Neural cell (in vitro differentiated cells): ENCODE data around the gene MKX. TPM values are rescaled to one million over a fixed set of nuclear protein-coding genes. Genes with fewer than 3 reads are reported as not detected.
"Not testable (repeated sequence)": the region's sequence is repeated elsewhere in the genome, so short reads cannot be mapped to it uniquely, and the experiment has no call there.

Experiments used
- H2AFZ ChIP-seq: fragments of 200-600, 300-800 bp; sonication (generic), shearing (Covaris generic); 2 replicates; pipeline ENCODE4 v1.6.0; 2014; ENCODE audit warnings: low read depth, mild to moderate bottlenecking, antibody characterized with exemption, low read length, moderate library complexity
- H3F3A ChIP-seq: fragments of 200-600 bp; shearing (Covaris generic); 2 replicates; pipeline ENCODE4 v1.6.1; 2016; ENCODE audit warnings: mild to moderate bottlenecking, moderate library complexity, mixed read lengths, antibody characterized with exemption, low read length; ENCODE audit not compliant: insufficient read depth, poor library complexity, severe bottlenecking
- H3K27ac ChIP-seq: fragments of 200-600, 300-800 bp; sonication (generic), shearing (Covaris generic); 2 replicates; pipeline ENCODE4 v1.5.1; 2014; ENCODE audit warnings: mild to moderate bottlenecking, low read length, moderate library complexity
- H3K27me3 ChIP-seq: fragments of 300-800, 200-600 bp; sonication (generic), shearing (Covaris generic); 2 replicates; pipeline ENCODE4 v1.6.0; 2014; ENCODE audit warnings: mild to moderate bottlenecking, low read depth, low read length, moderate library complexity; ENCODE audit not compliant: insufficient read depth
- H3K36me3 ChIP-seq: fragments of 300-800, 200-600 bp; sonication (generic), shearing (Covaris generic); 2 replicates; pipeline ENCODE4 v1.5.1; 2014; ENCODE audit warnings: mild to moderate bottlenecking, antibody characterized with exemption, low read length, moderate library complexity; ENCODE audit not compliant: insufficient read depth
- H3K4me2 ChIP-seq: fragments of 300-800, 200-600 bp; sonication (generic), shearing (Covaris generic); 2 replicates; pipeline ENCODE4 v1.6.0; 2014; ENCODE audit warnings: mild to moderate bottlenecking, low read length
- H3K4me3 ChIP-seq: fragments of 300-800, 200-600 bp; sonication (generic), shearing (Covaris generic); 2 replicates; pipeline ENCODE4 v1.5.1; 2014; ENCODE audit warnings: mild to moderate bottlenecking, low read length, moderate library complexity
- H3K79me2 ChIP-seq: fragments of 200-600 bp; shearing (Covaris generic); replicated peaks from 2 replicates; pipeline ENCODE4 v1.6.0; 2014; ENCODE audit warnings: mild to moderate bottlenecking, low read length, moderate library complexity; ENCODE audit not compliant: insufficient read depth
- H3K9ac ChIP-seq: fragments of 300-800, 200-600 bp; sonication (generic), shearing (Covaris generic); 2 replicates; pipeline ENCODE4 v1.6.1; 2016; ENCODE audit warnings: mild to moderate bottlenecking, low read length, mixed read lengths
- H3K9me2 ChIP-seq: fragments of 200-600 bp; shearing (Covaris generic); 2 replicates; pipeline ENCODE4 v1.6.1; 2016; ENCODE audit warnings: mild to moderate bottlenecking, low read length, mixed read lengths; ENCODE audit not compliant: insufficient read depth
- H3K9me3 ChIP-seq: fragments of 200-600, 300-800 bp; sonication (generic), shearing (Covaris generic); 2 replicates; pipeline ENCODE4 v1.6.1; 2016; ENCODE audit warnings: mild to moderate bottlenecking, mixed run types, low read length, moderate library complexity, mixed read lengths
- H4K20me1 ChIP-seq: fragments of 200-600 bp; shearing (Covaris generic); 2 replicates; pipeline ENCODE4 v1.6.1; 2016; ENCODE audit warnings: mild to moderate bottlenecking, mixed run types; ENCODE audit not compliant: insufficient read depth
- CTCF ChIP-seq: fragments of 450-650 bp; IDR thresholded peaks from 2 replicates; pipeline ENCODE4 v1.5.1; 2014; ENCODE audit warnings: antibody characterized with exemption, mild to moderate bottlenecking, moderate library complexity; ENCODE audit not compliant: poor library complexity, severe bottlenecking
- EP300 ChIP-seq: fragments of 450-650 bp; conservative IDR thresholded peaks from 2 replicates; pipeline ENCODE4 v1.6.1; 2014; ENCODE audit warnings: antibody characterized with exemption, mild to moderate bottlenecking, moderate library complexity; ENCODE audit not compliant: poor library complexity, severe bottlenecking
- EZH2 ChIP-seq: fragments of 200-600, 300-800 bp; shearing (Covaris generic), sonication (generic); IDR thresholded peaks from 2 replicates; pipeline ENCODE4 v1.6.1; 2014; ENCODE audit warnings: antibody characterized with exemption, low read length, borderline replicate concordance, mild to moderate bottlenecking; ENCODE audit not compliant: insufficient read depth, poor library complexity, severe bottlenecking
- MXI1 ChIP-seq: fragments of 450-650 bp; conservative IDR thresholded peaks from 2 replicates; pipeline ENCODE4 v1.6.1; 2014; ENCODE audit warnings: antibody characterized with exemption, mild to moderate bottlenecking; ENCODE audit not compliant: poor library complexity, severe bottlenecking
- POLR2AphosphoS5 ChIP-seq: IDR thresholded peaks from 2 replicates; pipeline ENCODE4 v1.6.1; 2012
- RAD21 ChIP-seq: fragments of 450-650 bp; conservative IDR thresholded peaks from 2 replicates; pipeline ENCODE4 v1.6.1; 2014; ENCODE audit warnings: antibody characterized with exemption, mild to moderate bottlenecking, moderate library complexity
- REST ChIP-seq: IDR thresholded peaks from 2 replicates; pipeline ENCODE4 v1.6.1; 2012; ENCODE audit warnings: borderline replicate concordance
- SMC3 ChIP-seq: fragments of 450-650 bp; conservative IDR thresholded peaks from 2 replicates; pipeline ENCODE4 v1.6.1; 2014; ENCODE audit warnings: antibody characterized with exemption, mild to moderate bottlenecking, moderate library complexity; ENCODE audit not compliant: poor library complexity
- TAF1 ChIP-seq: IDR thresholded peaks from 2 replicates; pipeline ENCODE4 v1.6.1; 2012; ENCODE audit warnings: low read depth
- polyA plus RNA-seq: library from polyadenylated mRNA; depleted of rRNA; stranded (reverse); fragments of >200 nt; gene quantifications from 2 replicates; pipeline ENCODE4 v1.2.3, GENCODE V29; 2014

MKX gene
- polyA plus RNA-seq, 1 donor from 2014 or later: not detected

GRCh38 chr10:27685681-27686080 lies 59.9 kb downstream of the MKX start:
- no peak overlapping the region for H3K4me3 ChIP-seq
- H3K27ac ChIP-seq: no peak overlapping the region
- H3K27me3 ChIP-seq: no peaks in the 10 kb centered on the region
- no peaks in the 10 kb centered on the region for H3K79me2 ChIP-seq
- H3K4me2 ChIP-seq: no peak overlapping the region
- H2AFZ ChIP-seq: no peak overlapping the region
- TF ChIP-seq CTCF (no peak), MXI1 (no peak), EP300 (no peak), TAF1 (no peak), REST (no peak), EZH2 (no peak), SMC3 (no peak), POLR2AphosphoS5 (no peak), RAD21 (no peak)
- H3K9ac ChIP-seq: no peak overlapping the region
- no peaks in the 10 kb centered on the region for H4K20me1 ChIP-seq
- no peaks in the 10 kb centered on the region for H3F3A ChIP-seq
- H3K9me3 ChIP-seq: no peaks in the 10 kb centered on the region
- no peaks in the 10 kb centered on the region for H3K36me3 ChIP-seq
- H3K9me2 ChIP-seq: no peaks in the 10 kb centered on the region

GRCh38 chr10:27683226-27683625 lies 62.4 kb downstream of the MKX start:
- H2AFZ ChIP-seq: no peak overlapping the region
- no peaks in the 10 kb centered on the region for H3K9me2 ChIP-seq
- H4K20me1 ChIP-seq: no peaks in the 10 kb centered on the region
- H3K79me2 ChIP-seq: no peaks in the 10 kb centered on the region
- no peak overlapping the region for H3K9ac ChIP-seq
- H3K4me3 ChIP-seq: no peak overlapping the region
- H3K27ac ChIP-seq: no peak overlapping the region
- H3F3A ChIP-seq: no peaks in the 10 kb centered on the region
- TF ChIP-seq MXI1 (no peak), CTCF (no peak)
- H3K4me2 ChIP-seq: no peak overlapping the region
- no peaks in the 10 kb centered on the region for H3K27me3 ChIP-seq
- H3K9me3 ChIP-seq: no peaks in the 10 kb centered on the region
- no peaks in the 10 kb centered on the region for H3K36me3 ChIP-seq

GRCh38 chr10:27681795-27682194 lies 63.8 kb downstream of the MKX start:
- H3F3A ChIP-seq, H3K9me3 ChIP-seq, H3K9ac ChIP-seq, H3K4me2 ChIP-seq, H3K36me3 ChIP-seq, H3K79me2 ChIP-seq, H3K4me3 ChIP-seq, H4K20me1 ChIP-seq, H2AFZ ChIP-seq, H3K27me3 ChIP-seq, H3K9me2 ChIP-seq, H3K27ac ChIP-seq: not testable (repeated sequence)
